Amygdala (tissue), 56 donors: Measurements from ENCODE around the gene EML4.

ENCODE experiments used
- DNase-seq, 56 donors: peaks; one replicate each; lab custom pipeline; 2025; lab: John Stamatoyannopoulos, UW

The EML4 gene

GRCh38 chr2:42192652-42193566 lies 23.8 kb downstream of the EML4 start:
- no peak for DNase-seq

GRCh38 chr2:42193722-42194187 lies 24.6 kb downstream of the EML4 start:
- DNase-seq, result no peak

GRCh38 chr2:42194428-42194827 lies 25.3 kb downstream of the EML4 start:
- DNase-seq, result no peak

- no peak for DNase-seq
Measured at GRCh38 chr2:42195559-42195958, 26.4 kb downstream of the EML4 start.

GRCh38 chr2:42196070-42196402 lies 26.9 kb downstream of the EML4 start:
- no peak for DNase-seq

- DNase-seq, result peak in 8 of 56 donors; percentile 2 to 14 (median 6)
Measured at GRCh38 chr2:42196403-42197267, 27.5 kb downstream of the EML4 start.

- no peak for DNase-seq
Measured at GRCh38 chr2:42197792-42198191, 28.6 kb downstream of the EML4 start.

GRCh38 chr2:42198466-42198865 lies 29.3 kb downstream of the EML4 start:
- no peak for DNase-seq

- no peak for DNase-seq
Measured at GRCh38 chr2:42199002-42199401, 29.8 kb downstream of the EML4 start.

- DNase-seq, result no peak
Measured at GRCh38 chr2:42199626-42200025, 30.5 kb downstream of the EML4 start.

- no peak for DNase-seq
Measured at GRCh38 chr2:42200926-42201855, 32.0 kb downstream of the EML4 start.

- no peak for DNase-seq
Measured at GRCh38 chr2:42202634-42203008, 33.5 kb downstream of the EML4 start.

- DNase-seq, result no peak
Measured at GRCh38 chr2:42203792-42204191, 34.6 kb downstream of the EML4 start.

- DNase-seq, result no peak
Measured at GRCh38 chr2:42205337-42205736, 36.2 kb downstream of the EML4 start.

GRCh38 chr2:42207826-42208225 lies 38.7 kb downstream of the EML4 start:
- DNase-seq, result no peak

GRCh38 chr2:42210203-42210602 lies 41.0 kb downstream of the EML4 start:
- DNase-seq, result no peak

- DNase-seq, result no peak
Measured at GRCh38 chr2:42211291-42211690, 42.1 kb downstream of the EML4 start.

- no peak for DNase-seq
Measured at GRCh38 chr2:42214669-42215068, 45.5 kb downstream of the EML4 start.

GRCh38 chr2:42216694-42217093 lies 47.5 kb downstream of the EML4 start:
- no peak for DNase-seq

GRCh38 chr2:42217307-42217706 lies 48.2 kb downstream of the EML4 start:
- DNase-seq, result no peak
